A549 (cell line): Measurements from ENCODE around the gene CDK14. TPM values are rescaled to one million over a fixed set of nuclear protein-coding genes. Genes with fewer than 3 reads are reported as not detected.

Source experiments
- ATAC-seq, 2 experiments: fragments of 200-7000 bp in 1 of 2; fragments of >200 bp in 1 of 2; cut with Nextera tagmentation in 1 of 2; cut with Tn5 transposase in 1 of 2; 3 replicates each; pipeline versions ENCODE4 v1.8.0 to v1.9.1; 2018 to 2020; ENCODE audit warnings: mild to moderate bottlenecking in 1 of 2, moderate library complexity in 1 of 2
- CTCF ChIA-PET: fragments of 300-600 bp; sonication (Branson Sonifier 250); formaldehyde crosslinking; extraction: SDS; loops from one replicate; lab custom pipeline; 2021; ENCODE audit warnings: antibody characterized with exemption, inconsistent platforms; lab: Yijun Ruan, JAX
- POLR2A ChIA-PET: fragments of 350-600 bp; formaldehyde crosslinking; extraction: SDS; loops from one replicate; lab custom pipeline; 2021; ENCODE audit warnings: antibody characterized with exemption, inconsistent platforms; lab: Yijun Ruan, JAX
- DNase-seq, 2 experiments: peaks; one replicate each; pipeline versions ENCODE4 v3.0.0 to v3.0.0-alpha.2; 2011 to 2016; ENCODE audit warnings: low read depth in 1 of 2, low spot score in 1 of 2
- FAIRE-seq: peaks from 2 replicates; lab custom pipeline; 2011; peaks lifted over from hg19 to GRCh38; lab: Jason Lieb, UNC
- H3K27ac ChIP-seq, 2 experiments: fragments of >200 bp; sonication (Bioruptor Twin); formaldehyde crosslinking; 3 replicates each; pipeline ENCODE4 v1.5.1; 2016 to 2017
- H3K4me1 ChIP-seq: fragments of >200 bp; sonication (Bioruptor Twin); formaldehyde crosslinking; 3 replicates; pipeline ENCODE4 v1.6.1; 2016
- H3K4me2 ChIP-seq: fragments of >200 bp; sonication (Bioruptor Twin); formaldehyde crosslinking; 3 replicates; pipeline ENCODE4 v1.6.1; 2016
- H3K4me3 ChIP-seq: fragments of >200 bp; sonication (Bioruptor Twin); formaldehyde crosslinking; 3 replicates; pipeline ENCODE4 v1.5.1; 2016
- H3K9me3 ChIP-seq: fragments of >200 bp; sonication (Bioruptor Twin); formaldehyde crosslinking; 3 replicates; pipeline ENCODE4 v1.6.1; 2016
- CBX8 ChIP-seq: fragments of 200-600 bp; sonication (generic); IDR thresholded peaks from 2 replicates; pipeline ENCODE4 v1.6.1; 2016
- CHD2 ChIP-seq: fragments of 150-350 bp; IDR thresholded peaks from 2 replicates; pipeline ENCODE4 v1.6.1; 2014; ENCODE audit warnings: low read length; ENCODE audit not compliant: partially characterized antibody
- EHF ChIP-seq: fragments of 250-450 bp; sonication (Bioruptor Pico); IDR thresholded peaks from 2 replicates; pipeline ENCODE4 v1.5.0; 2020; ENCODE audit warnings: mild to moderate bottlenecking
- EHMT2 ChIP-seq: fragments of 200-600 bp; sonication (generic); IDR thresholded peaks from 2 replicates; pipeline ENCODE4 v1.6.1; 2016; ENCODE audit warnings: antibody characterized with exemption, low read depth, mild to moderate bottlenecking, moderate library complexity
- FOSB ChIP-seq: fragments of 250-450 bp; sonication (Bioruptor Pico); IDR thresholded peaks from 2 replicates; pipeline ENCODE4 v1.5.0; 2020; ENCODE audit warnings: mild to moderate bottlenecking, moderate library complexity
- FOSL2 ChIP-seq, 2 experiments: fragments of 450-650 bp in 1 of 2; fragments of >200 bp in 1 of 2; sonication (Bioruptor Twin) in 1 of 2; formaldehyde crosslinking; IDR thresholded peaks; 2 replicates each; pipeline versions ENCODE4 v1.5.0 to v1.6.1; 2016 to 2020; ENCODE audit warnings: mild to moderate bottlenecking in 1 of 2, moderate library complexity in 1 of 2
- FOXS1 ChIP-seq: fragments of 250-450 bp; sonication (Bioruptor Pico); IDR thresholded peaks from 2 replicates; pipeline ENCODE4 v1.5.0; 2020; ENCODE audit warnings: mild to moderate bottlenecking, moderate library complexity
- HMGXB4 ChIP-seq: fragments of 250-450 bp; sonication (Bioruptor Pico); IDR thresholded peaks from 2 replicates; pipeline ENCODE4 v1.5.0; 2021; ENCODE audit warnings: mild to moderate bottlenecking, moderate library complexity, borderline replicate concordance
- HOXB13 ChIP-seq: fragments of 250-450 bp; sonication (Bioruptor Pico); IDR thresholded peaks from 2 replicates; pipeline ENCODE4 v1.5.0; 2020; ENCODE audit warnings: low read depth, mild to moderate bottlenecking, moderate library complexity
- HOXB5 ChIP-seq: fragments of 250-450 bp; sonication (Bioruptor Pico); IDR thresholded peaks from 2 replicates; pipeline ENCODE4 v1.5.0; 2020; ENCODE audit warnings: mild to moderate bottlenecking, moderate library complexity
- JUN ChIP-seq, 2 experiments: fragments of >200 bp; sonication (Bioruptor Twin); formaldehyde crosslinking; IDR thresholded peaks; 2 replicates in 1 of 2; 3 replicates in 1 of 2; pipeline ENCODE4 v1.6.1; 2016 to 2017
- MAFK ChIP-seq: fragments of 450-650 bp; IDR thresholded peaks from 2 replicates; pipeline ENCODE4 v1.6.1; 2014; ENCODE audit not compliant: partially characterized antibody
- MYC ChIP-seq: IDR thresholded peaks from 2 replicates; pipeline ENCODE4 v1.6.1; 2012; ENCODE audit warnings: mild to moderate bottlenecking, inconsistent platforms, low read length, improper control_type of control experiment, borderline replicate concordance
- NFE2L2 ChIP-seq: fragments of 150-350 bp; conservative IDR thresholded peaks from 2 replicates; pipeline ENCODE4 v1.6.1; 2014; ENCODE audit warnings: low read length
- NPAS2 ChIP-seq: fragments of 250-450 bp; sonication (Bioruptor Pico); IDR thresholded peaks from 2 replicates; pipeline ENCODE4 v1.8.0; 2022; ENCODE audit warnings: mild to moderate bottlenecking, moderate library complexity, borderline replicate concordance
- PBX3 ChIP-seq: IDR thresholded peaks from 2 replicates; pipeline ENCODE4 v1.6.1; 2012
- PHF8 ChIP-seq: fragments of 200-600 bp; sonication (generic); IDR thresholded peaks from 2 replicates; pipeline ENCODE4 v1.6.1; 2016; ENCODE audit warnings: low read depth, mild to moderate bottlenecking, antibody characterized with exemption, moderate library complexity, borderline replicate concordance
- SMC3 ChIP-seq: fragments of >200 bp; sonication (Bioruptor Twin); formaldehyde crosslinking; IDR thresholded peaks from 3 replicates; pipeline ENCODE4 v1.6.1; 2018; ENCODE audit warnings: inconsistent platforms
- TFCP2L1 ChIP-seq: fragments of 250-450 bp; sonication (Bioruptor Pico); IDR thresholded peaks from 2 replicates; pipeline ENCODE4 v1.5.0; 2021; ENCODE audit warnings: mild to moderate bottlenecking
- TP53 ChIP-seq: fragments of 250-450 bp; sonication (Bioruptor Pico); IDR thresholded peaks from 2 replicates; pipeline ENCODE4 v1.5.0; 2021; ENCODE audit warnings: mild to moderate bottlenecking, moderate library complexity
- ZC3H11A ChIP-seq: fragments of 450-650 bp; IDR thresholded peaks from 2 replicates; pipeline ENCODE4 v1.6.1; 2014; ENCODE audit warnings: antibody characterized with exemption, mild to moderate bottlenecking
- ZNF302 ChIP-seq: fragments of 250-450 bp; sonication (Bioruptor Pico); IDR thresholded peaks from 2 replicates; pipeline ENCODE4 v1.9.0; 2021; ENCODE audit warnings: inconsistent platforms, mild to moderate bottlenecking, moderate library complexity
- ZSCAN20 ChIP-seq: fragments of 250-450 bp; sonication (Bioruptor Pico); IDR thresholded peaks from 2 replicates; pipeline ENCODE4 v1.8.0; 2022; ENCODE audit warnings: mild to moderate bottlenecking, moderate library complexity
- WGBS: methylation state at CpG from one replicate; pipeline ENCODE4 v1.1.6; 2017; ENCODE audit errors: missing lambda C conversion rate; 5-methylcytosine and 5-hydroxymethylcytosine counted together
- polyA plus RNA-seq, 4 experiments: library from polyadenylated mRNA; depleted of rRNA in 3 of 4; stranded (reverse); fragments of >200 nt; fragmentation: RNase III in 1 of 4; extraction: RNeasy Plus Mini Kit Qiagen cat#74134 plus additional on column Dnase treatment in 1 of 4; gene quantifications; 2 replicates in 3 of 4; 3 replicates in 1 of 4; pipeline ENCODE4 v1.2.3, GENCODE V29; 2011 to 2017

CDK14 gene
- polyA plus RNA-seq, 2 of the 4 experiments (the other 2 are of a cell fraction): 0.21 to 0.23 TPM

GRCh38 chr7:90717296-90718060 is 121.4 kb downstream of the CDK14 start:
- FAIRE-seq (no peak), ATAC-seq (no peak), DNase-seq (no peak)
- ChIA-PET CTCF (no interaction called here), POLR2A (no interaction called here)
- Histone ChIP-seq H3K4me1 (no peaks in the 10 kb centered on the region), H3K9me3 (no peaks in the 10 kb centered on the region), H3K27ac (no peak overlapping the region), H3K4me2 (no peak overlapping the region), H3K4me3 (no peak overlapping the region)
- WGBS: 9% methylated on average over 5 of the region's 5 CpGs
- TF ChIP-seq FOSL2 (IDR thresholded peaks at IDR 0.05): no peak
- TF ChIP-seq FOSL2 (CRISPR knock-in tag; IDR thresholded peaks at IDR 0.05): no peak
- no peak for TF ChIP-seq PBX3
- TF ChIP-seq ZC3H11A: no peak
- no peak for TF ChIP-seq TP53
- no peak for TF ChIP-seq EHF
- TF ChIP-seq FOSB (CRISPR knock-in tag): no peak
- TF ChIP-seq TFCP2L1: no peak
- TF ChIP-seq JUN (IDR thresholded peaks at IDR 0.05): no peak

- 52% methylated on average over 3 of the region's 3 CpGs for WGBS
- TF ChIP-seq ZSCAN20 (CRISPR knock-in tag) (no peak), ZNF302 (CRISPR knock-in tag) (no peak), EHF (no peak), CHD2 (no peak), FOSL2 (IDR thresholded peaks at IDR 0.05) (no peak), FOSL2 (CRISPR knock-in tag; IDR thresholded peaks at IDR 0.05) (no peak), HMGXB4 (no peak), NFE2L2 (no peak), HOXB13 (CRISPR knock-in tag) (no peak)
- Histone ChIP-seq H3K4me2 (no peak overlapping the region), H3K4me3 (no peak overlapping the region), H3K27ac (no peak overlapping the region), H3K4me1 (no peaks in the 10 kb centered on the region), H3K9me3 (no peaks in the 10 kb centered on the region)
- no peak for DNase-seq
- no peak for ATAC-seq
- POLR2A ChIA-PET: no interaction called here
- no peak for FAIRE-seq
- CTCF ChIA-PET: no interaction called here
Observed at GRCh38 chr7:90719155-90719554, 123.0 kb downstream of the CDK14 start.

- Histone ChIP-seq H3K9me3 (no peaks in the 10 kb centered on the region), H3K4me2 (no peak overlapping the region), H3K27ac (no peak overlapping the region)
- no peak for FAIRE-seq
- WGBS: 3% methylated on average over 4 of the region's 4 CpGs
- ATAC-seq: no peak
- no peak for TF ChIP-seq HOXB5 (CRISPR knock-in tag)
- TF ChIP-seq PBX3: no peak
- TF ChIP-seq HMGXB4: no peak
- TF ChIP-seq EHMT2: no peak
- TF ChIP-seq MYC: no peak
- TF ChIP-seq NPAS2 (CRISPR knock-in tag): no peak
- no peak for TF ChIP-seq SMC3
- no peak for TF ChIP-seq TFCP2L1
- TF ChIP-seq PHF8: no peak
- TF ChIP-seq CBX8: no peak
- TF ChIP-seq FOXS1 (CRISPR knock-in tag): no peak
- TF ChIP-seq EHF: no peak
- TF ChIP-seq MAFK: no peak
- TF ChIP-seq ZNF302 (CRISPR knock-in tag): no peak
- no peak for TF ChIP-seq JUN (IDR thresholded peaks at IDR 0.05)
- TF ChIP-seq, all 56 proteins: peak for 0
- POLR2A ChIA-PET: no interaction called here
- no peak for DNase-seq
- Histone ChIP-seq H3K4me1 (no peaks in the 10 kb centered on the region), H3K4me3 (no peak overlapping the region)
- CTCF ChIA-PET: no interaction called here
Observed at GRCh38 chr7:90720984-90721760, 125.1 kb downstream of the CDK14 start.
